ENCODE measurements around the gene LMX1A.

The LMX1A gene

DNA sequence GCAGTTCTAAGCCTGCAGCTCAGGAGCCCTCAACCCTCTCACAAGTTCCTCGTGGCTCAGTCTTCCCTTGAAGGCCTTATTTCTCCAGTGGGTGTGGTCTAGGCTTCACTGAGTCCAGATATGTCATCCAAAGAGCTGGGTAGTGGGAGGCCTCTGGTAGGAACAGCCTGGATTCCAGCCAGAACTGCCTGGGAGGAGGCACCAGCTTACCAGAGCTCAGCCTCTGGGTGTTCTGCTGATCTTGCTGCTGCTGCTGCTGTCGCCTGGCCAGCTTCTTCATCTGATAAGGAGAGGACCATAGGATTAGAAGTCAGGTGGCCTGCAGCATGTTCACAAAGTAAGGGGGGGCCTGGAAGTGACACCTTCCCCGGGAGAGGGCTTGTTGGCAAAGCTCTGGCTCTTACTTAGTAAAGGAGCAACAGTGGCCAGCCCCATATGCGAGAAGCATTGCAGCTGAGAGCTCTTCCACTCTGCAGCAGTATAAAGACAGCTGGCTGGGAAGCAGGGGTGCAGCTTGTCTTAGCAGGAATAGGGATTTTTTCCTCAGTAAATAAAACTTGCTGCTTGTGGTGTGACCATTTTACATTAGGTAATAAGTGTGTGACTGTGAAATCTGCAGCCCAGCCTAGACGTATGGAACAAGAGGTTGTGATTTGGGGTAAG is 148.5 kb downstream of the LMX1A start:
- DNase-seq, result no peak

DNA sequence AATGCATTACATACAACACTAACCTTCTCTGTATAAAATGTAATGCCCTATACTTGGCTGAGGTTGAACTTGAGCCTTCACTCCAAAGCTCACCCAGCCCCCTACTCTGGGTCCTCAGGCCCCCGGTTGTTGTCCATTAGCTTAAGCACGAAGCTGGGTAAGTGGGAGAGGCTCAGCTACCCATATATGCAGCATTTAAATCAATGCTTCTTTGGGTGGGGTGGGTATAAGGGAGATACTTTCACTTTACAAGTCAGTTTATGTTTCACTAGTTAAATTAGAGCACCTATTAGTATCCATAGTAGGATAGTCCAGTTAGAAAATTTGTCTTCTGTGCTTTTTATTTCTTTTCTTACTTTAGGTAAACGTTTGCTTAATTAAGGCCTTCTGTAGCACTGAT is 151.4 kb downstream of the LMX1A start:
- no peak for DNase-seq

DNA sequence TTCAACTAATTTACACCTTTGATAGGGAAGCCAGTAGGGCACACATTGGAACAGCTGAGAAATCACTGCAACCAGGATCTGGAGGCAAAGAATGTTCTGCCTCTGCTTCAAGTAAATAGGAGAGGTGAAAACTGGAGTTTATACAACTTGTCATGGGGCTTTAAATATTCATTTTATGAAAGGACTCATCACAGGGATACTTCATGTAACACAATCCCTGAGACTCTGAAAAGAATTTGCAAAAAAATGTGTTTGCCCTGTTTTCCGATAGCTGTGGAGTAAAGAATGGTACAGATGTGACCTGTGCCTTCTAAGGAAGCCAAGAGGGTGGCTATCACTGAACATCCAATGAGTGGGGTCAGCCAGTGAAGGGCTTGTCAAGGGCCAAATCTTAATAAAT is 152.0 kb downstream of the LMX1A start:
- DNase-seq, result no peak

- DNase-seq, result no peak
Observed at GRCh38 chr1:165191087-165191486, 165.4 kb downstream of the LMX1A start.

DNA sequence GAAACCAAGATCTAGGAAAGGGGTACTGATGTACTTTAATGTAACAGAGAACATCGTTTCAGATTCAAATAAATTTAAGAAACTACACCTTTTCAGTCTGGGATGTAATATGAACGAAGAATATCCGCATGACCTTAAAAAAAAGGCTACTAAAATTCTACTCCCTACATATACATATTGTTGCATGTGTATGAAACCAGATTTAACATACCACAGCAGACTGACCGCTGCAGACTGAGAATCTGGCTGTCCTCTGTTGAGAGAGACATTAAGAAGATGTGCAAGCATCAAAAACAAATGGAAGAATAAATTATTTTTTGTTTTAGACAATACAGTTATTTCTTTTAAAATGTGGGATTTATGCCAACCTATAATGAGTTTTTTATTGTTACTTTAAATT is 166.6 kb downstream of the LMX1A start:
- DNase-seq, result no peak

DNA sequence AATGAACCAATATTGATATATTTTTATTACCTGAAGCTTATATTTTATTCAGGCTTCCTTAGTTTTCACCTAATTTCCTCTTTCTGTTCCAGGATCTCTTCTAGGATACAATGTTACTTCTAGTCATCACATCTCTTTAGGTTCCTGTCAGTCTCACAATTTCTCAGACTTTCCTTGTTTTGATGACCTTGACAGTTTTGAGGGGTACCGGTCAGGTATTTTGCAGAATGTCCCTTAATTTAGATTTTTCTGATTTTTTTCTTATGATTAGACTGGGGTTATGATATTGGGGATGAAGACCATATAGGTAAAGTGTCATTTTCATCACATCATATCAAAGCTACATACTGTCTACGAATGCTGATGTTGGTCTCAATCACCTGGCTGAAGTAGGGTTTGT is 167.5 kb downstream of the LMX1A start:
- DNase-seq, result no peak

GRCh38 chr1:165187031-165188009 is 169.2 kb downstream of the LMX1A start:
- DNase-seq, result no peak

GRCh38 chr1:165185161-165185889 is 171.2 kb downstream of the LMX1A start:
- DNase-seq, result no peak

DNA sequence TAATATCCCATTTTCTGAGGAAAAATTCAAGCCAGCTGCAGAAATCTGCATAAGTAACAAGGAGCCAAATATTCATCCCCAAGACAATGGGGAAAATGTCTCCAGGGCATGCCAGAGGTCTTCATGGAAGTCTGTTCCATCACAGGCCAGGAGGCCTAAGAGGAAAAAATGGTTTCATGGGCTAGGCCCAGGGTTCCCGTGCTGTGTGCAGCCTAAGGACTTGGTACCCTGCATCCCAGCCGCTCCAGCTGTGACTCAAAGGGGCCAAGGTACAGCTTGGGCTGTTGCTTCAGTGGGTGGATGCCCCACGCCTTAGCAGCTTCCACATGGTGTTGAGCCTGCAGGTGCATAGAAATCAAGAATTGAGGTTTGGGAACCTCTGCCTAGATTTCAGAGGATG is 173.5 kb downstream of the LMX1A start:
- DNase-seq, result no peak

- DNase-seq, result no peak
Observed at GRCh38 chr1:165179306-165179705, 177.2 kb downstream of the LMX1A start.

- DNase-seq, result no peak
Observed at GRCh38 chr1:165174491-165174890, 182.0 kb downstream of the LMX1A start.

DNA sequence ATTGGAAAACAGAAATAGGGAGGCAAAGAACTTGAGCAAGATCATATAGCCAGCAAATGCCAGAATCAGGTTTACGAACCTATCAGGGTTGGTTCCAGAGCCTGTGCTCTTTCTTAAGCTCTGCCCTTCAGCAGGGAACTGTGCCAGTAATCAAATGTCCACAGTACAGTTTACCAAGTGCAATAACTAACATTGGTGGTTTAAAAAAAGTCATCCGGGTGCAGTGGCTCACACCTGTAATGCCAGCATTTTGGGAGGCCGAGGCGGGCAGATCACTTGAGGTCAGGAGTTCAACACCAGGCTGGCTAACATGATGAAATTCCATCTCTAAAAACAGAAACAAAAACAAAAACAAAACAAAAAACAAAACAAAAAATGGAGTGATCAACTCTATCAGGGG is 182.7 kb downstream of the LMX1A start:
- DNase-seq, result no peak

DNA sequence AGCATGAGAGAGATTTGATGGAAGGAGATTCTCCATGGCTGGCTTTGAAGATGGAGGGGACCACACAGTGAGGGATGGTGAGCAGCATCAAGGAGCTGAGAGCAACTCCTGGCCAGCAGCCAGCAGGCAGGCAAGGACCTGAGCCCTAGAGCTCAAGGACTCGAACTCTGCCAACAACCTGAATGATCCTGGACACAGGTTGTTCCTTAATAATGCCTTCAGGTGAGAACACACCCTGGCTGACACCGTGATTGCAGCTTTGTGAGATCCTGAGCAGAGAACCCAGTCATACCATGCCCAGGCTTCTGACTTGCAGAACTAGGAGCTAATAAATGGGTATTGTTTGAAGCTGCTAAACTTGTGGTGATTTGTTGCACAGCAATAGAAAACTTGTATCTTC is 183.1 kb downstream of the LMX1A start:
- DNase-seq, result no peak

GRCh38 chr1:165172666-165173065 is 183.8 kb downstream of the LMX1A start:
- no peak for DNase-seq

DNA sequence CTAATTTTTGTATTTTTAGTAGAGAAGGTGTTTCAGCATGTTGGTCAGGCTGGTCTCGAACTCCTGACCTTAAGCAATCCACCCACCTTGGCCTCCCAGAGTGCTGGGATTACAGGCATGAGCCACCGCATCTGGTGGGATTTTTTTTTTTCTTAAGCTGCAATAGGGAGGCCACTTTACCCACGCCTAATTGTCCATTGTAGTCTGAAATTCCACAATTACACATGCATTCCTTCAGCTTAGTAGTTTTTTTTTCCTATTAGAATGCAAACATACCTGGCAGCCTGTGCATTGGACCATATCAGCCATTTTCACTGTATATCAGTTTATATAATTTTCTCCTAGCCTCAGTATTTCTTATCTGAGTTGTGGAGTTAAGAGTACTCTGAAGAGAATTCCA is 186.8 kb downstream of the LMX1A start:
- DNase-seq, result no peak

- no peak for DNase-seq
Observed at GRCh38 chr1:165169028-165169427, 187.5 kb downstream of the LMX1A start.

DNA sequence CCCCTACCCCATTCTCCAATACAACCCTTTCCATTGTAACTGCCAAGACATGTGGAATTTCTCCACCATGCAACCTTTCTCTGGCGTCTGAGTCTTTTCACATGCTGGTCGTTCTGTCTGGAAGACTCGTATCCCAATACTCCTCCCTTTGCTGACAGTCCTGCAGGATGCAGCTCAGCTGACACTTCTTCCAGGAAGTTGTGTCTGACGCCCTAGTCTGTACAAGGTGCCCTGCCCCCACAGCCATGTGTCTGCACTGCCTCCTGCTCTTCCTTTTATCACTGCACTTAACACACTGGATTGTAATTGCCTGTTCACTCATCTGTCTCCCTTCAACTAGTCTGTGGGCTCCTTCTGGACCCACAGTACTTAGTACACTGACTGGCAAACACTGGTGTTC is 188.0 kb downstream of the LMX1A start:
- no peak for DNase-seq

DNA sequence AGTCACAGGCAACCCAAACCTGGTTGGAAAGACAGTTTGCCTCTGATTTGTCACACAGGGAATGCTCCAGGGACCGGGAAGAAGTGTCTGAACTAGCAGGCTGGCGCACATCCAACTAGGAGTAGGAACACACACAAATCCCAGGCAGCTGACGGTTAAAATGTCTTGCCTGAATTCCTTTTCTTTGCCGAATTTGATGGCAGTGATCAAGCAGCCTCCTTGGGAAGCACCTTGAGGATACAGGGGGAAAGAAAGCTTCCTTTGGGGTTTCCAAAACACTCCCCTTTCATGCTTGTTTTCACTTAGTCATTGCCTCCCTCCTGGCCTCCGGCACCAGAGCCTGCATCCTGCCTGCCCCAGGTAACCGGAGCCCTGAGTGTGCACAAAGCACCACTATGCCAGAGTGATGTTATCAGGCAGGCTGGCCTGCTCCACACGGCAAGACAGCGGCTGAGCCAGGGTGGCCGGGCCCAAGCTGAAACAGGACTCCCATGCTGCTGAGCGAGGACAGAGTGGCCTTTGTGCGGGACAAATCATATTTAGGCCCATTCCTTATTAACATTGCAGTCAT is 193.8 kb downstream of the LMX1A start:
- DNase-seq, result no peak

GRCh38 chr1:165161130-165161529 is 195.4 kb downstream of the LMX1A start:
- DNase-seq, result no peak

- DNase-seq, result no peak
Observed at GRCh38 chr1:165153182-165153581, 203.3 kb downstream of the LMX1A start.

- no peak for DNase-seq
Observed at GRCh38 chr1:165152727-165153126, 203.8 kb downstream of the LMX1A start.

GRCh38 chr1:165152109-165152508 is 204.4 kb downstream of the LMX1A start:
- DNase-seq, result no peak
